IMR-90 (cell line): ENCODE data around the gene ST6GALNAC4. TPM values are rescaled to one million over a fixed set of nuclear protein-coding genes. Genes with fewer than 3 reads are reported as not detected.
A peak's percentile ranks its signal among the peaks of the same experiment; 100 is the strongest.

Experiments
- ATAC-seq: fragments of 200-7000 bp; cut with Tn5 transposase; 2 replicates; pipeline ENCODE4 v1.9.1; 2020; ENCODE audit warnings: low read depth, mild to moderate bottlenecking, moderate library complexity
- BruUV-seq: library from RNA; stranded (reverse); fragments of 400-500 nt; replicated peaks from 2 replicates; lab custom pipeline; 2021; lab: Mats Ljungman, UMichigan
- CTCF ChIA-PET: fragments of 300-600 bp; formaldehyde crosslinking; extraction: SDS; loops from one replicate; lab custom pipeline; 2021; ENCODE audit warnings: antibody characterized with exemption; lab: Yijun Ruan, JAX
- POLR2A ChIA-PET: fragments of 300-600 bp; sonication (Branson Sonifier 250); formaldehyde crosslinking; loops from one replicate; lab custom pipeline; 2022; ENCODE audit warnings: antibody characterized with exemption; ENCODE audit not compliant: unreplicated experiment; lab: Charles Lee
- DNase-seq: peaks from one replicate; pipeline ENCODE4 v3.0.0; 2013
- H2AFZ ChIP-seq: replicated peaks from 2 replicates; pipeline ENCODE3; 2013; ENCODE audit warnings: low read length, mild to moderate bottlenecking; ENCODE audit not compliant: poor library complexity
- H2AK5ac ChIP-seq: 2 replicates; pipeline ENCODE4 v1.6.1; 2013; ENCODE audit warnings: low read depth, low read length, inconsistent platforms
- H2AK9ac ChIP-seq: replicated peaks from 2 replicates; pipeline ENCODE3; 2013; ENCODE audit warnings: mild to moderate bottlenecking, low read depth, low read length, moderate library complexity; ENCODE audit not compliant: poor library complexity
- H2BK120ac ChIP-seq: 2 replicates; pipeline ENCODE4 v1.6.1; 2013; ENCODE audit warnings: low read depth, low read length, inconsistent platforms
- H2BK15ac ChIP-seq: 3 replicates; pipeline ENCODE4 v1.6.1; 2013; ENCODE audit warnings: low read depth, low read length, inconsistent platforms
- H2BK20ac ChIP-seq: 2 replicates; pipeline ENCODE4 v1.6.1; 2013; ENCODE audit warnings: low read depth, mild to moderate bottlenecking, inconsistent platforms, low read length, moderate library complexity
- H2BK5ac ChIP-seq: 2 replicates; pipeline ENCODE4 v1.6.1; 2013; ENCODE audit warnings: mild to moderate bottlenecking, low read depth, low read length, inconsistent platforms; ENCODE audit not compliant: poor library complexity, severe bottlenecking
- H3K14ac ChIP-seq: replicated peaks from 2 replicates; pipeline ENCODE4 v1.6.1; 2013; ENCODE audit warnings: low read depth, low read length, inconsistent platforms
- H3K18ac ChIP-seq: 2 replicates; pipeline ENCODE4 v1.6.1; 2013; ENCODE audit warnings: low read depth, low read length, control low read depth
- H3K23ac ChIP-seq: 2 replicates; pipeline ENCODE4 v1.6.1; 2013; ENCODE audit warnings: low read depth, low read length, inconsistent platforms
- H3K27ac ChIP-seq: 2 replicates; pipeline ENCODE4 v1.5.1; 2013; ENCODE audit warnings: mild to moderate bottlenecking, control low read depth, low read length; ENCODE audit not compliant: insufficient read depth
- H3K27me3 ChIP-seq: 2 replicates; pipeline ENCODE4 v1.6.1; 2013; ENCODE audit warnings: low read length; ENCODE audit not compliant: control insufficient read depth, insufficient read depth
- H3K36me3 ChIP-seq: 2 replicates; pipeline ENCODE4 v1.6.1; 2013; ENCODE audit warnings: low read length, mixed read lengths; ENCODE audit not compliant: control insufficient read depth, insufficient read depth
- H3K4ac ChIP-seq: 2 replicates; pipeline ENCODE4 v1.6.1; 2013; ENCODE audit warnings: low read depth, low read length, inconsistent platforms
- H3K4me1 ChIP-seq: 2 replicates; pipeline ENCODE4 v1.6.1; 2013; ENCODE audit warnings: low read length, mixed read lengths; ENCODE audit not compliant: control insufficient read depth, insufficient read depth
- H3K4me2 ChIP-seq: 2 replicates; pipeline ENCODE4 v1.6.1; 2013; ENCODE audit warnings: low read depth, mild to moderate bottlenecking, control low read depth, low read length, moderate library complexity
- H3K4me3 ChIP-seq: 2 replicates; pipeline ENCODE4 v1.5.1; 2013; ENCODE audit warnings: low read depth, mild to moderate bottlenecking, control low read depth, low read length, moderate library complexity; ENCODE audit not compliant: insufficient read depth
- H3K56ac ChIP-seq: 2 replicates; pipeline ENCODE4 v1.6.1; 2013; ENCODE audit warnings: low read length, inconsistent platforms; ENCODE audit not compliant: insufficient read depth; ENCODE audit errors: extremely low read depth
- H3K79me1 ChIP-seq, 2 experiments: 2 replicates each; pipeline ENCODE4 v1.6.1; 2013; ENCODE audit warnings: low read length in 2 of 2, inconsistent platforms in 1 of 2, low read depth in 1 of 2
- H3K9ac ChIP-seq: 2 replicates; pipeline ENCODE4 v1.6.1; 2013; ENCODE audit warnings: low read depth, low read length, control low read depth
- H3K9me1 ChIP-seq: 2 replicates; pipeline ENCODE4 v1.6.1; 2013; ENCODE audit warnings: low read length, inconsistent platforms; ENCODE audit not compliant: insufficient read depth
- H3K9me3 ChIP-seq: 2 replicates; pipeline ENCODE4 v1.6.1; 2013; ENCODE audit warnings: low read length; ENCODE audit not compliant: control insufficient read depth, insufficient read depth
- H4K20me1 ChIP-seq: 2 replicates; pipeline ENCODE4 v1.6.1; 2013; ENCODE audit warnings: low read length, inconsistent platforms; ENCODE audit not compliant: insufficient read depth
- H4K5ac ChIP-seq: 2 replicates; pipeline ENCODE4 v1.6.1; 2013; ENCODE audit warnings: mild to moderate bottlenecking, low read depth, low read length, control low read depth
- H4K8ac ChIP-seq, 2 experiments: 2 replicates each; pipeline ENCODE4 v1.6.1; 2013; ENCODE audit warnings: low read depth in 2 of 2, low read length in 2 of 2, control low read depth in 1 of 2, inconsistent platforms in 1 of 2
- H4K91ac ChIP-seq: 2 replicates; pipeline ENCODE4 v1.6.1; 2013; ENCODE audit warnings: low read depth, low read length, inconsistent platforms; ENCODE audit not compliant: insufficient read depth
- BHLHE40 ChIP-seq: fragments of 150-350 bp; IDR thresholded peaks from 2 replicates; pipeline ENCODE4 v1.6.1; 2016; ENCODE audit warnings: mild to moderate bottlenecking, low read depth, low read length
- CEBPB ChIP-seq: IDR thresholded peaks from 2 replicates; pipeline ENCODE4 v1.6.1; 2012; ENCODE audit warnings: low read depth, low read length, improper control_type of control experiment
- CTCF ChIP-seq: conservative IDR thresholded peaks from 2 replicates; pipeline ENCODE4 v1.5.1; 2012; ENCODE audit warnings: mild to moderate bottlenecking, low read depth, low read length, improper control_type of control experiment
- FOS ChIP-seq: fragments of 150-350 bp; IDR thresholded peaks from 2 replicates; pipeline ENCODE4 v1.6.1; 2016; ENCODE audit warnings: low read depth, low read length
- MAFK ChIP-seq: IDR thresholded peaks from 2 replicates; pipeline ENCODE4 v1.6.1; 2012; ENCODE audit warnings: low read depth, low read length, improper control_type of control experiment
- MXI1 ChIP-seq: IDR thresholded peaks from 2 replicates; pipeline ENCODE4 v1.6.1; 2012; ENCODE audit warnings: low read depth, mild to moderate bottlenecking, low read length, moderate library complexity, borderline replicate concordance
- RAD21 ChIP-seq: IDR thresholded peaks from 2 replicates; pipeline ENCODE4 v1.6.1; 2012; ENCODE audit warnings: low read length, improper control_type of control experiment
- RCOR1 ChIP-seq: IDR thresholded peaks from 2 replicates; pipeline ENCODE4 v1.6.1; 2012; ENCODE audit warnings: mild to moderate bottlenecking, low read length, improper control_type of control experiment; ENCODE audit not compliant: insufficient replicate concordance
- USF2 ChIP-seq: fragments of 150-350 bp; IDR thresholded peaks from 2 replicates; pipeline ENCODE4 v1.6.1; 2017; ENCODE audit warnings: mild to moderate bottlenecking, antibody characterized with exemption, low read length, low read depth
- WGBS, 2 experiments: methylation state at CpG; one replicate each; pipeline versions ENCODE4 v1.1.5 to v1.1.7; 2013; ENCODE audit warnings: missing lambda C conversion rate in 2 of 2; ENCODE audit not compliant: insufficient read length in 1 of 2; ENCODE audit errors: extremely low coverage in 2 of 2; 5-methylcytosine and 5-hydroxymethylcytosine counted together
- dilution Hi-C: fragments of 300-500 bp; cut with HindIII; formaldehyde crosslinking; loops from one replicate; pipeline ENCODE4 v1.14.3; 2018; ENCODE audit warnings: low sequenced_read_pairs; ENCODE audit not compliant: unreplicated experiment
- in situ Hi-C: fragments of 300-500 bp; cut with MboI; formaldehyde crosslinking; loops from 3 replicates; pipeline ENCODE4 v1.14.3; 2019; ENCODE audit warnings: low sequenced_read_pairs, inconsistent platforms, mixed read lengths
- intact Hi-C: fragments of 100-400 bp; cut with micrococcal nuclease; formaldehyde crosslinking; loops from 2 replicates; pipeline ENCODE4 v1.10.0; 2022
- polyA plus RNA-seq, 3 experiments: library from polyadenylated mRNA; depleted of rRNA; stranded (reverse); fragments of >200 nt; gene quantifications; 2 replicates each; pipeline ENCODE4 v1.2.3, GENCODE V29; 2012; ENCODE audit warnings: low replicate concordance in 1 of 3
- total RNA-seq: library from RNA; depleted of rRNA; stranded (reverse); fragments of >200 nt; gene quantifications from 2 replicates; pipeline ENCODE4 v1.2.3, GENCODE V29; 2012

ST6GALNAC4 gene
- total and polyA plus RNA-seq, 2 of the 4 experiments (the other 2 are of a cell fraction), result 12.5 to 32.9 TPM

GRCh38 chr9:127959841-127960409 is 43.1 kb upstream of the ST6GALNAC4 start:
- intact Hi-C loops, result no loop called here
- in situ Hi-C loops, result loop anchor here (5.0 kb wide), 1 partner anchor 72 kb away; no protein-coding TSS in a partner anchor

More at GRCh38 chr9:127959841-127960409, 43.1 kb upstream of the ST6GALNAC4 start:
- no peak overlapping the region for H4K5ac ChIP-seq
- BruUV-seq, result no TSS peak
- H4K20me1 ChIP-seq, result peaks cover 12% of the 10 kb centered on the region
- H3K4me3 ChIP-seq, result no peak overlapping the region
- peak overlapping the region; percentile 8; the same call in 1 of the 2 replicates for H2AK5ac ChIP-seq
- ATAC-seq (no peak), DNase-seq (no peak)
- peaks cover 7% of the 10 kb centered on the region for H3K9me1 ChIP-seq
- H3K9me3 ChIP-seq, result no peaks in the 10 kb centered on the region; the same call in 1 of the 2 replicates
- H4K91ac ChIP-seq, result no peak overlapping the region
- H2BK15ac ChIP-seq, result no peak overlapping the region
- H3K4ac ChIP-seq, result no peak overlapping the region
- H3K27me3 ChIP-seq, result no peaks in the 10 kb centered on the region
- no peak overlapping the region for H3K27ac ChIP-seq
- H2BK120ac ChIP-seq, result no peak overlapping the region
- CTCF ChIA-PET, result interaction anchor here (1.0 to 1.1 kb wide), 2 partner anchors 16 to 17 kb away, joined by 3 to 4 read pairs; no protein-coding TSS in a partner anchor
- TF ChIP-seq RAD21 (no peak), USF2 (no peak), MAFK (no peak), MXI1 (no peak), CTCF (no peak), RCOR1 (no peak), FOS (no peak), BHLHE40 (no peak), CEBPB (no peak)
- no peak overlapping the region for H3K18ac ChIP-seq
- POLR2A ChIA-PET, result no interaction called here
- no peak overlapping the region for H4K8ac ChIP-seq
- H2BK20ac ChIP-seq, result no peak overlapping the region
- peaks cover 26 to 77% of the 10 kb centered on the region in 2 experiments for H3K79me1 ChIP-seq
- H3K36me3 ChIP-seq, result no peaks in the 10 kb centered on the region
- no peak overlapping the region for H3K56ac ChIP-seq
- dilution Hi-C loops, result no loop called here
- H3K14ac ChIP-seq, result no peak overlapping the region
- H3K4me1 ChIP-seq, result peaks cover 22% of the 10 kb centered on the region
- H3K23ac ChIP-seq, result peak overlapping the region; percentile 25; the same call in 1 of the 2 replicates
- WGBS, 2 experiments, result 100% methylated on average over 1 of the region's 2 CpGs; no CpG with 5 or more reads in 1 of the 2 experiments
- no peak overlapping the region for H2AFZ ChIP-seq
- H2BK5ac ChIP-seq, result no peak overlapping the region
- H3K4me2 ChIP-seq, result no peak overlapping the region
- H3K9ac ChIP-seq, result no peak overlapping the region
- no peak overlapping the region for H2AK9ac ChIP-seq
